HG03064 (cell line): ENCODE results near the gene TIPARP.
"Not testable (repeated sequence)": the region's sequence is repeated elsewhere in the genome, so short reads cannot be mapped to it uniquely, and the experiment has no call there.

ENCODE experiments used
- ATAC-seq: cut with Tn5 transposase; IDR thresholded peaks from one replicate; pipeline ENCODE4 v1.9.1; 2021; ENCODE audit warnings: low read depth; ENCODE audit not compliant: unreplicated experiment

The TIPARP gene

GRCh38 chr3:156737049-156737448 lies 62.7 kb downstream of the TIPARP start:
- not testable (repeated sequence) for ATAC-seq

GRCh38 chr3:156738251-156738650 lies 63.9 kb downstream of the TIPARP start:
- no peak for ATAC-seq

- ATAC-seq = no peak
Measured at GRCh38 chr3:156739976-156740375, 65.6 kb downstream of the TIPARP start.

- ATAC-seq = not testable (repeated sequence)
Measured at GRCh38 chr3:156740581-156740980, 66.2 kb downstream of the TIPARP start.

- no peak for ATAC-seq
Measured at GRCh38 chr3:156741935-156742334, 67.5 kb downstream of the TIPARP start.

- ATAC-seq = no peak
Measured at GRCh38 chr3:156742401-156742800, 68.0 kb downstream of the TIPARP start.

- no peak for ATAC-seq
Measured at GRCh38 chr3:156743859-156744258, 69.5 kb downstream of the TIPARP start.

- no peak for ATAC-seq
Measured at GRCh38 chr3:156744631-156745030, 70.2 kb downstream of the TIPARP start.

GRCh38 chr3:156745766-156746165 lies 71.4 kb downstream of the TIPARP start:
- no peak for ATAC-seq

- no peak for ATAC-seq
Measured at GRCh38 chr3:156747046-156747445, 72.7 kb downstream of the TIPARP start.

GRCh38 chr3:156749244-156749643 lies 74.9 kb downstream of the TIPARP start:
- ATAC-seq = no peak

- no peak for ATAC-seq
Measured at GRCh38 chr3:156750191-156750873, 75.9 kb downstream of the TIPARP start.

GRCh38 chr3:156750874-156751245 lies 76.5 kb downstream of the TIPARP start:
- no peak for ATAC-seq

GRCh38 chr3:156751461-156752025 lies 77.2 kb downstream of the TIPARP start:
- no peak for ATAC-seq
